AG09319 (cell line): ENCODE measurements around the gene FBXL16.
"Not testable (repeated sequence)": the region's sequence is repeated elsewhere in the genome, so short reads cannot be mapped to it uniquely, and the experiment has no call there.

ENCODE experiments used
- DNase-seq: peaks from one replicate; pipeline ENCODE4 v3.0.0-alpha.2; 2010; ENCODE audit warnings: low read depth; ENCODE audit errors: extremely low read depth
- CTCF ChIP-seq: IDR thresholded peaks from 2 replicates; pipeline ENCODE4 v1.5.1; 2011; ENCODE audit warnings: low read depth, mild to moderate bottlenecking, inconsistent platforms, low read length, moderate library complexity

FBXL16 gene

GRCh38 chr16:694863-695354, 10.7 kb downstream of the FBXL16 start:
- no peak for DNase-seq

GRCh38 chr16:694187-694862, 11.3 kb downstream of the FBXL16 start:
- DNase-seq, result no peak
- TF ChIP-seq CTCF, result no peak

More at GRCh38 chr16:694863-695354, 10.7 kb downstream of the FBXL16 start:
- no peak for TF ChIP-seq CTCF

GRCh38 chr16:693766-694165, 11.8 kb downstream of the FBXL16 start:
- DNase-seq, result no peak

GRCh38 chr16:693364-693763, 12.2 kb downstream of the FBXL16 start:
- no peak for TF ChIP-seq CTCF
- DNase-seq, result no peak

More at GRCh38 chr16:693766-694165, 11.8 kb downstream of the FBXL16 start:
- no peak for TF ChIP-seq CTCF

- DNase-seq, result no peak
- TF ChIP-seq CTCF, result no peak
These were observed 13.1 kb downstream of the FBXL16 start for GRCh38 chr16:692356-693108.

GRCh38 chr16:691242-691641, 14.4 kb downstream of the FBXL16 start:
- not testable (repeated sequence) for DNase-seq

- TF ChIP-seq CTCF, result no peak
- DNase-seq, result no peak
These were observed 16.3 kb downstream of the FBXL16 start for GRCh38 chr16:689175-689897.
